HUDEP-2 (cell line): ENCODE measurements around the gene PCSK6.
"Not testable (repeated sequence)": the region's sequence is repeated elsewhere in the genome, so short reads cannot be mapped to it uniquely, and the experiment has no call there.

Experiments
- DNase-seq, 76 experiments: peaks; one replicate each; lab custom pipeline; 2025; ENCODE audit not compliant: unreplicated experiment in 76 of 76; lab: John Stamatoyannopoulos, UW

The PCSK6 gene

DNA sequence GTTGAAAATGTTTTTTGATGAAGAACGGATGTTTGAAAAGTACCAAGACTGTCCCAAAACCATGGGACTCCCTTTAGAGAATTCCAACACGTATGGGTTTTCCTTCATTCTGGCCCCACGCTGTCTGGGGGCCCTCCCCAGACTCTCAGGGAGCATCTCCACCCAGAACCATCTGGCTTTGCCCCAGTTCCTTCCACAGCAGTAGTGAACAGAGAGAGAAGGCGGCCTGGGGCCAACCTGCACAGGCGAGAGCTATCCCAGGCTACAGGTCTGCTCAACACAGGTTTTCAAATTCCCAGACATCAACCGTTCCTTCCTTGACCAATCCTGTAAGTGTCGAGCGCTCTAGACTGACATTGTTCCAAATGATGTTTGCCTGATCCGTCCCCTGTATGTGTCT lies 101.9 kb downstream of the PCSK6 start:
- DNase-seq = no peak

GRCh38 chr15:101386967-101387366 lies 102.5 kb downstream of the PCSK6 start:
- DNase-seq = no peak

DNA sequence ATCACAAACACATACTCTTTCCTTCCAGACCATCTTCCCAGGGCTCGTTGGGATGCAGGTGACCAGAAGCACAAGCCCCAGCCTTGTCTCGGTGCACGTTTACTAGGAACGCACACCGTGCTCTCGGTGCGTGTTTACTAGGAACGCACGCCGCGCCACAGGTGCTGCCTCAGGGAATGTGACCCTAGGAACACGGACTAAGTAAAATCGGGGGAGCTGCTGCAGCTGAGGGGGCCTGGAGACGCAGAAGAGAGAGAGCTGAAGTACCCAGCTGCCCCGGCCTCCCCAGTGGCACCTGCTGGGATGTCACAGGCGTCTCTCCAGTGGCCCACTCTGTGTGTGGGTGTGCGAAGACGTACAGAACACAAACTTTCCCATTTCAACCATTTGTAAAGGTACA lies 103.5 kb downstream of the PCSK6 start:
- no peak for DNase-seq

DNA sequence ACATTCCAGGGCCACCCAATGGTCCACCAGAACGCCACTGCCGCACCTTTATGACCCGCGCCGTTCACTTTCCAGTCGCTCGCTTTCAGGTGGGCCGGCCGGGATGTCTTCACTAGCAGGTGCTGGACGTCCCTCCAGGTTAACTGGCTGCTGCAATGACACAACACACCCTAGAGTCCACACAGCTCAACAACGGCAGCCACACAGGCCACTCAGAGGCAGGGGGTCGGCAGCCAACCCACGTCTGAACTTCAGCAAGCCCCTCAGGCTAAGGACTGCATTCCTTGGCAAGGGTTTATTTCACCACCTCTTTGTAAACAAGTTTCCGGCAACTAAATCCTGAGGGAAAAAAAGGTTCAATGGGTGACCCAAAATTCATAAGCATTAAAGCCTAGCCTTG lies 105.2 kb downstream of the PCSK6 start:
- no peak for DNase-seq

DNA sequence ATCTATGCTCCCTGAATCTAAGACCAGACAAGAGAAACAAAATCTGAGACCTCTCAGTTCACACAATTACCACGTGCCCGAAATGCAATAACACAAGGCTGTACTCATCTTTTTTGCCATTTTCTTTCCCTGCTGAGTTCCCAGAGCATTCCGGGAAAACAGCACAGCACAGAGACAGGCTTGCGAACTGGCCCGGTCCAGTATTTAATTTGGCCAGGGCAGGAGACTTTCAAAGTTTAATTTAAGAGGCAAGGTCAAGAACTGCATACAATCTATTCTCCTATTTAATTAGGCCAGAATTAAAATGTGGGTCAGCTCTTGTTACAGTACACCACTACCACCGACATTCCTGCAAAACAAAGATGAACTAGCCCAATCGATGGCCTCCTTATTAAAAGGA lies 107.0 kb downstream of the PCSK6 start:
- DNase-seq = no peak

GRCh38 chr15:101381671-101382212 lies 107.8 kb downstream of the PCSK6 start:
- DNase-seq = no peak

- DNase-seq = no peak
Observed at GRCh38 chr15:101380146-101380545, 109.4 kb downstream of the PCSK6 start.

- DNase-seq = peak in 1 of 76 experiments; percentile 16
Observed at GRCh38 chr15:101379647-101380046, 109.9 kb downstream of the PCSK6 start.

- no peak for DNase-seq
Observed at GRCh38 chr15:101378879-101379278, 110.6 kb downstream of the PCSK6 start.

DNA sequence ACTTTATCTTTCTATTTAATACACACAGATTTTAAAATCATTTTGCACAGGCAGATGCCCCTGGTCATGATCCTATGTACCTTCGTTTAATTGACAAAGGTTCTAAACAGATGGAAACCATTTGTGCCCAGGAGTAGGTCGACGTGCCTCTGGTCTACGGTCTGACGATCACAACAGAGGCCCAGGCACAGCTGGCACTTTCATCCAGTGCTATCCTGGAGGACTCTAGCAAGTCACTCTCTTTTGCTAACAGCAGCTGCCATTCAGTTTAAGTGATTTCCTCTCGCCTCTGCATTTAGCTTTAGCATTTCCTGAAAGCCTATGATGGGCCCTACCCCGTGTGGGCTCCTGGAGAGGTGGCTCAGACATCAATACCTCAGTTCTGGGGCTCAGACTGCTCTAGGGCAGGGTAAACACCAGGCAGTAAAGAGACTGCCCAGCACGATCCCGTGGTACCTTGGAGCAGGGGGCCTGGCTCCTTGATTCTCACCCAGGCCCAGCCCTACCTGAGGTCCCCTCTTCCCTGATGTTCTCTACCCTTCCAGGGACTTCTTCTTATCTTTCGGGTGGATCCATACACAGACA lies 111.2 kb downstream of the PCSK6 start:
- no peak for DNase-seq

- DNase-seq = no peak
Observed at GRCh38 chr15:101376615-101377395, 112.7 kb downstream of the PCSK6 start.

DNA sequence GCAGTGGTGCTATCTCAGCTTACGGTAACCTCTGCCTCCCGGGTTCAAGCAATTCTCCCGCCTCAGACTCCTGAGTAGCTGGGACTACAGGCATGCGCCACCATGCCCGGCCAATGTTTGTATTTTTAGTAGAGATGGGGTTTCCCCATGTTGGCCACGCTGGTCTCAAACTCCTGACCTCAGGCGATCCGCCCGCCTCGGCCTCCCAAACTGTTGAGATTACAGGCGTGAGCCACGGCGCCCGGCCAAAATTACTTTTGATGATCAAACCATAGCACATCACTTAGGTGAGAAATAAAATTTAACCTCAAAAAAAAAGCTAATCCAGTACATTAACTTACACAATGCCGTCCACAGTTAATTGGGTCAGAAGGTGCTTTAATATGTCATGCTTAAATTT lies 114.5 kb downstream of the PCSK6 start:
- DNase-seq = not testable (repeated sequence)

- no peak for DNase-seq
Observed at GRCh38 chr15:101374326-101374725, 115.2 kb downstream of the PCSK6 start.

DNA sequence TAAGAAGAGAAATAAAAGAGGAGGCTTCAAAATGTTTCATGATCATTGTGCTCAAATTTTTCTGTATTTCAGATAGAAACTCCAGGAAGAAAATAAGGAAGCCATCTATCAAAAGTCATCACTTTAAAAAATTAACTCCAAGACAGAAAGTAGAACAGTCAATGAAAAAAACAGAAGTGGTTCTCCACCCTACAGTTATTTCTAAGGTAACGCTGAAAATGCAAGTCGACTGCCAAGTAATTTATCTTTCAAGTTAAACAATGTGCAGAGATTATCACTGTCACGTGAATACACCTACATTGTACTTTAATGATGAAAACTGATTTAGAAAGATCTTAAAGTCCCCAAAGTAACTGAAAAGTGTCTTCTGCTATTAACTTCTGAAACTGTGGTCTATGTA lies 115.9 kb downstream of the PCSK6 start:
- DNase-seq = no peak

DNA sequence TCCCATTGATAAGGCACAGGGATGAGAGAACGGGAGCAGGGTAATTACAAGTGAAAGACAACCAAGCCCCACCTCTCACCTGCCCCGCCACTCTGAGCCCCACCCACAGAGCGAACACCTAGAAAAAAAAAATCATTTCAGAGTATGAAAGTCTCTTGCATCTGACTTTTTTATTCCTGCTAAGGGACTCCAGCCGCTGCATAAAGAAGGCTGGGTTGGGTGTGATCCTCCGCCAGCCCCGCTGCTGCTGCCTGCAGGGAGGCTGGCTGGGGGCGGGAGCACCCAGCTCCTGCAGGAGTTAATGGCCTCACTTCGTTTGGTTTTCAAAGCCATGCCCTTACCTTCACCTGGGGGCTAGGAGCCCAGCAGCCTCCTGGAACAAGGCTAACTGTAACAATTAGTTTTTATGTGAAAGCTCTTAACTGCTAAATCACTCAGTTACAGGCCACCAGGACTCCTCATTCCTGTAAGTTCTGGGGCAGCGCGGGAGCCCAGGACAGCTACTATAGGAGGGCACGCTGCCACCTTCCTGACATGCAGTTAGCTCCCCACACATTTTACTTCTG lies 116.5 kb downstream of the PCSK6 start:
- no peak for DNase-seq

GRCh38 chr15:101372149-101372577 lies 117.3 kb downstream of the PCSK6 start:
- no peak for DNase-seq

DNA sequence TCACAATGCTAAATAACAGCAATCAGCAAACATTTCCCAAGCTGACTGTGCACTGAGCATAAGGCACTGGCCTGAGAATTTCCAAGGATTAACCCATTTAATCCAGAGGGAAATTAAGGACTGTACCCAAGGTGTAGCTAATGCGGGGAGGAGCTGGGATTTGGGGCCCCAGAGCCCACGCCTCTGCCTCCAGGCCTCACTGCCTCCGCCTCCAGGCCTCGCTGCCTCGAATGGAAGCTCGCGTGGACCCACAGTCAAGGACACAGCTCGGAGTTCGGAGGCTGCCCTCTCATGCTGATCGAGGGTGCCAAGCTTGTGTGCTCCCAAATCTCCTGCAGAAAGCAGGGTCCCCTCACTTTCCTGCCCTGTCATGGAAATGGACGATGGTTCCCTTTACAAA lies 118.0 kb downstream of the PCSK6 start:
- DNase-seq = no peak

- no peak for DNase-seq
Observed at GRCh38 chr15:101371081-101371480, 118.4 kb downstream of the PCSK6 start.

- DNase-seq = no peak
Observed at GRCh38 chr15:101370330-101371024, 119.0 kb downstream of the PCSK6 start.

- DNase-seq = no peak
Observed at GRCh38 chr15:101369676-101370075, 119.8 kb downstream of the PCSK6 start.
